HUES48 (cell line): ENCODE data around the gene CAPN5.

Experiments used
- H3K27ac ChIP-seq: one replicate; pipeline ENCODE4 v1.7.0; 2013; ENCODE audit warnings: low read depth, low read length, inconsistent platforms
- H3K27me3 ChIP-seq: 2 replicates; pipeline ENCODE4 v1.6.1; 2013; ENCODE audit warnings: mild to moderate bottlenecking, low read length; ENCODE audit not compliant: control insufficient read depth, insufficient read depth
- H3K36me3 ChIP-seq: 2 replicates; pipeline ENCODE4 v1.6.1; 2013; ENCODE audit warnings: low read length; ENCODE audit not compliant: control insufficient read depth, insufficient read depth
- H3K4me1 ChIP-seq: 2 replicates; pipeline ENCODE4 v1.6.1; 2013; ENCODE audit warnings: mild to moderate bottlenecking, low read length; ENCODE audit not compliant: control insufficient read depth, insufficient read depth
- H3K4me3 ChIP-seq: 2 replicates; pipeline ENCODE4 v1.5.1; 2013; ENCODE audit warnings: mild to moderate bottlenecking, low read depth, low read length
- H3K9ac ChIP-seq: 2 replicates; pipeline ENCODE4 v1.6.1; 2013; ENCODE audit warnings: mild to moderate bottlenecking, low read depth, low read length, moderate library complexity
- H3K9me3 ChIP-seq: 2 replicates; pipeline ENCODE4 v1.6.1; 2013; ENCODE audit warnings: low read length; ENCODE audit not compliant: control insufficient read depth, insufficient read depth

Gene CAPN5

DNA sequence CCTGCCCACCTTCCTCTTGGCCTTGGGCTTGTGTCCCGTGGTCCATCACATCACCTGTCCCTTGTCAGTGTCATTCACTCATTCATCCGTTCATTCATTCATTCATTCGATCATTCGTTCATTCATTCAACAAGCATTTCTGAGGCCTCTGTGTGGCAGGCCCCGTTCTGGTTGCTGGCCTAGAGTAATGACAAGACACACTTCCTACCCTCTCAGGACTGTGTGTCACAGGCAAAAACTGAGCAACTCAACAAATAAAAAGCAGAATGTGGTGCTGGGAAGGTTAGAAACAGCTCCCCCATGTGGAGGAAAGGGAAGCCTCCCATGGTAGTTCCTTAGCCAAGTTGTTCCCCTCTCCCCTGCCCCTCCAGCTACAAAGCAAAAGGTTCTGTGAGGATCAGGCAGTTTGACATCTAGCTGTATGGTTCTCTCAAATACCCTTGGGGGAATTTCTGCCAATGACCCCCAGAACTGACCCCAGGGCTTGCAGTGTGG lies 34.3 kb downstream of the CAPN5 start:
- Histone ChIP-seq H3K36me3 (no peaks in the 10 kb centered on the region), H3K9me3 (no peaks in the 10 kb centered on the region), H3K4me1 (no peaks in the 10 kb centered on the region), H3K27ac (no peak overlapping the region), H3K27me3 (no peaks in the 10 kb centered on the region), H3K9ac (no peak overlapping the region), H3K4me3 (no peak overlapping the region)

DNA sequence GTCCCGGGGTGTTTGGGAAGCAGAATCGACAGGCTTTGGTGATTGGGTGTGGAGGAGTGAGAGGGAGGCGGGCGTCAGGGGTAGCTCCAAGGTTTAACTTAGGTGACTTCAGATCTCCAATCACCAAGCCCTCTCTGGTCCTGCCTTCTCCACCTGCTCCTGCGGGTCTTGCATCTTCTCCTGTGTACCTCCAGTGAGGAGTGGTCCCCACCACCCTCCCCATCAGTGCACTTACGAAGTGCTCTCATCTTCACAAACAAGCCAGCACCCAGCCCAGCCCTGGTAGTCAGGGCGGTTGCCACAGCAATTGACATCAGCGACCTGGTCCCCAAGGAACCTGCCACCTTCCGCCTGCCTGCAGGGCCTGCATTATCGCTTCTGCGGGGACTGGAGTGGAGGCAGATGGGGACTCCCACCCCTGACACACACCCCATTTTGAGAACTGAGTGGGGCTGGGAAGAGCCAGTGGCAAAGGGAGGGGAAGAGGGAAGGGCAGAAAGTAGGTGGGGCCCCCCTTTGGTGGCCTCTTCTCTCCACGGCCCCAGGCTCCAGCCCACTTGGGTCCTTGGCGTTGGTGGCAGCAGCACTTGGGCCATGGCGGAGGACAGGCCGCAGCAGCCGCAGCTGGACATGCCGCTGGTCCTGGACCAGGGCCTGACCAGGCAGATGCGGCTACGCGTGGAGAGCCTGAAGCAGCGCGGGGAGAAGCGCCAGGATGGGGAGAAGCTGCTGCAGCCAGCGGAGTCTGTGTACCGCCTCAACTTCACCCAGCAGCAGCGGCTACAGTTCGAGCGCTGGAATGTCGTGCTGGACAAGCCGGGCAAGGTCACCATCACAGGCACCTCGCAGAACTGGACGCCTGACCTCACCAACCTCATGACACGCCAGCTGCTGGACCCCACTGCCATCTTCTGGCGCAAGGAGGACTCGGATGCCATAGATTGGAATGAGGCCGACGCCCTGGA lies 35.8 kb downstream of the CAPN5 start, which contains the start of gene OMP:
OMP (plus strand) TSS at position 595 of the 965 bp plus-strand sequence; CDS start at position 595, 0 bp downstream.
- H3K27me3 ChIP-seq, result no peaks in the 10 kb centered on the region
- H3K36me3 ChIP-seq, result no peaks in the 10 kb centered on the region
- no peaks in the 10 kb centered on the region for H3K9me3 ChIP-seq
- H3K9ac ChIP-seq, result no peak within 1 kb of the TSS
- H3K27ac ChIP-seq, result no peak within 1 kb of the TSS
- H3K4me1 ChIP-seq, result no peaks in the 10 kb centered on the region
- no peak within 1 kb of the TSS for H3K4me3 ChIP-seq

DNA sequence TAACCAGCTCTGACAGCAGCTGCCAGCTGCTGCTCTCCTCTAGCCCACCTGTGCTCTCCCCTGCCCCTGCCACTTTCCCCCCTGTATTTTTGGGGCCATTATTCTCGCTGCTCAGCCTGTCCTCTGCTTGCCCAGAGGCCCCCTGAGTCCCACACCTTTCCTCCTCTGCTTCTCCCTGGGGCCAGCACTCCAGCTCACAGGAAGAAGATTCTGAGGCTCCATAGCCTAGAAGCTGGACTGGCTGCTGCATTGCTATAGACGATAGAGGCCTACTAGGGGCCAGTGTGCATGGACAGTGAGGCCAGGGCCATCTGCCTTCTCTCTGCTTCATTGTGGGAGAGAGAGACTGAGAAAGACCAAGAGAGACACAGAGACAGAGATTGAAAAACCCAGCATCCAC lies 36.5 kb downstream of the CAPN5 start:
- H3K9ac ChIP-seq, result no peak overlapping the region
- H3K27ac ChIP-seq, result no peak overlapping the region
- H3K36me3 ChIP-seq, result no peaks in the 10 kb centered on the region
- no peak overlapping the region for H3K4me3 ChIP-seq
- no peaks in the 10 kb centered on the region for H3K4me1 ChIP-seq
- no peaks in the 10 kb centered on the region for H3K27me3 ChIP-seq
- H3K9me3 ChIP-seq, result no peaks in the 10 kb centered on the region

DNA sequence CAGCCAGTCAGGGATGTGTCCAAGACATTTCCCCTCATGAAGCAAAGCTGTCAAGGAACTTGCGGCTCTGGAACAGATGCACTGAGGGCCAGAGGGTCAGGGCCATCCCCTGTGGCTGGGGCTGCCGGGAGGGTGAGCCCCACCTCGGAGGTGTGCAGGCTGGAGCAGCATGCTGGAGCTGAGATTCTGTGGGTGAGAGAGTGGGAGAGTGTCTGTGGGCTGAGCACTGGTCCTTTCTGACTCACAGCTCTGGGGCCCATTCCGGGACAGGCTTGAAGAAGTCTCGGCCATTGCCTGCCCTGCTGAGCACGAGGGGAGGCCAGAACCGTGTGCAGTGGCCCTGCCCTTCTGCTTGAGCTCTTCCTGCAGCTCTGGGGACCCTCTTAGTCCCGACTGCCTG lies 38.0 kb downstream of the CAPN5 start:
- H3K9me3 ChIP-seq, result no peaks in the 10 kb centered on the region
- no peak overlapping the region for H3K9ac ChIP-seq
- H3K4me1 ChIP-seq, result no peaks in the 10 kb centered on the region
- H3K27me3 ChIP-seq, result no peaks in the 10 kb centered on the region
- H3K27ac ChIP-seq, result no peak overlapping the region
- H3K4me3 ChIP-seq, result no peak overlapping the region
- H3K36me3 ChIP-seq, result no peaks in the 10 kb centered on the region

DNA sequence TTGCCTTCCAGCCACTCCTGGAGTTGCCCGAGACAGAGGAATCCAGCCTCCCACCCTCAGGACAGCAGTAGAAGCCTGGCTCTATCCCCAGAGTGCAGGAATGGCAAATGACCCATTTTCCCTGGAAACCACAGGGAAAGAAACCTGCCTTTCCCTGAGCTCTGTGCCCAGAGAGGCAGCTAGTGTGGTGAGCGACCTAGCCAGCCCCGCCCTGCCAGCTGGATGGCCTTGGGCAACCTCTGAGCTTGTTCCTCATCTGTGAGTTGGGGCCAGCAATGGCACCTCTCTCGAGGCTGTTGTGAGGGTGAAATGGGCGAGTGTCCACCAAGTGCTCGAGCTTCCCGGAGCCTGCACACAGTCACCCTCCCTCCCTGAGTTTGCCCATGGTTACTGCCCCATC lies 39.5 kb downstream of the CAPN5 start:
- no peaks in the 10 kb centered on the region for H3K4me1 ChIP-seq
- no peaks in the 10 kb centered on the region for H3K36me3 ChIP-seq
- H3K9ac ChIP-seq, result no peak overlapping the region
- H3K27me3 ChIP-seq, result no peaks in the 10 kb centered on the region
- no peaks in the 10 kb centered on the region for H3K9me3 ChIP-seq
- H3K27ac ChIP-seq, result no peak overlapping the region
- H3K4me3 ChIP-seq, result no peak overlapping the region

DNA sequence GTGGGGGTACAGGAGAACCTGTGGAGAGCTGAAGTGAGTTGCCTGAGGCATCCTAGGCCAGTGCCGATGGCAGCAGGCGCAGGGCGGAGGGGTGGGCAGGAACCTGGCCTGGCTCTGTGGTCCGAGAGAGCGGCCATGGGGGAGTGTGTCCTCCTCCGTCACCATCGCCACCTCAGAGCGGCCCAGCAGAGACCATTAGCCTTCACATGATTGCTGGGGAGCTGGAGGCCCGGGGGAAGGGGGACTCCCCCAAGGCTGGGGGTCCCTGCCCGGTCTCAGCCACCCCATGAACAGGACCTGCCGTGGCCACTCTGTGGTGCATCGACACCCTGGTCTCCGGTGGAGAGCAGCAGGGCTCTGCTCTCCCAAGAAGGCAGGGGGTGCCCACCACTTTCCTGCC lies 40.0 kb downstream of the CAPN5 start:
- Histone ChIP-seq H3K27me3 (no peaks in the 10 kb centered on the region), H3K4me1 (no peaks in the 10 kb centered on the region), H3K4me3 (no peak overlapping the region)

DNA sequence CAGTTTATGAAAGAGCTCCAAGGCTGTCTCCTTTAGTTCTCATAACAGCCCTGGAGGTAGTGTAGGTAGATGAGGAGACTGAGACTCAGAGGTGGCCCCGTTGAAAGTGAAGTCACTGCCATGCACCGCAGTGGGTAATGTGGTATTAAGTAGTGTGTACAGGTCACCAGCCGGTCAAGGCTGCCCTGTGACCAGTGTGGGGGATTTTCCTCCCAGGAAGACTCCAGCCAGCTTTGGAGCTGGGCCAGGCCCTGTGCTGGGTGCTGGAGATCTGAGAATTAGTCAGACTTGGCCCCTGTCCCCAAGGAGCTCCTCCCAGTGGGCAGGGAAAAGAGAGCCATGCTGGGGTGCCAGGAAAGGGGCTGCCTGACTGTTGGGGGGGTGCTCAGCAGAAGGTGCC lies 41.2 kb downstream of the CAPN5 start:
- H3K4me3 ChIP-seq, result no peak overlapping the region
- no peaks in the 10 kb centered on the region for H3K27me3 ChIP-seq
- no peak overlapping the region for H3K27ac ChIP-seq
- H3K9ac ChIP-seq, result no peak overlapping the region
- no peaks in the 10 kb centered on the region for H3K36me3 ChIP-seq
- no peaks in the 10 kb centered on the region for H3K9me3 ChIP-seq
- no peaks in the 10 kb centered on the region for H3K4me1 ChIP-seq

More for the DNA sequence above, 40.0 kb downstream of the CAPN5 start:
- Histone ChIP-seq H3K27ac (no peak overlapping the region), H3K36me3 (no peaks in the 10 kb centered on the region), H3K9me3 (no peaks in the 10 kb centered on the region), H3K9ac (no peak overlapping the region)

DNA sequence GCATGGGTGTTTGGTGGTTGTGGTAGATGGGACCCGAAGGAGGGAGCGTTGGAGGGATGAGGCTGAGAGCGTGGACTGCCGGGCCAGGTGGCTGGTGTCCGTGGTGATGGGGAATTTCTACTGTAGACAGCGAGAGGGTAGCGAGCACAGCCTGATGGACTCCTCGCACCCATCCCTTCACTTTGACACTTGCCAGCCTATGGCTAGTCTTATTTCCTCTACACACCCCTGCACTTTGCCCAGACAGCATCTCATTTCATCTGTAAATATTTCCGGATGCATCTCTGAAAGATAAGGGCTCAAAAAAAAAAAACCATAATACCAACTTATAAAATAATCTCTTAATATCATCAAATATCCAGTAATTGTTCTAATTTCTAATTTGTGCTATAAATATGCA lies 41.7 kb downstream of the CAPN5 start:
- no peak overlapping the region for H3K27ac ChIP-seq
- no peaks in the 10 kb centered on the region for H3K27me3 ChIP-seq
- H3K9me3 ChIP-seq, result no peaks in the 10 kb centered on the region

DNA sequence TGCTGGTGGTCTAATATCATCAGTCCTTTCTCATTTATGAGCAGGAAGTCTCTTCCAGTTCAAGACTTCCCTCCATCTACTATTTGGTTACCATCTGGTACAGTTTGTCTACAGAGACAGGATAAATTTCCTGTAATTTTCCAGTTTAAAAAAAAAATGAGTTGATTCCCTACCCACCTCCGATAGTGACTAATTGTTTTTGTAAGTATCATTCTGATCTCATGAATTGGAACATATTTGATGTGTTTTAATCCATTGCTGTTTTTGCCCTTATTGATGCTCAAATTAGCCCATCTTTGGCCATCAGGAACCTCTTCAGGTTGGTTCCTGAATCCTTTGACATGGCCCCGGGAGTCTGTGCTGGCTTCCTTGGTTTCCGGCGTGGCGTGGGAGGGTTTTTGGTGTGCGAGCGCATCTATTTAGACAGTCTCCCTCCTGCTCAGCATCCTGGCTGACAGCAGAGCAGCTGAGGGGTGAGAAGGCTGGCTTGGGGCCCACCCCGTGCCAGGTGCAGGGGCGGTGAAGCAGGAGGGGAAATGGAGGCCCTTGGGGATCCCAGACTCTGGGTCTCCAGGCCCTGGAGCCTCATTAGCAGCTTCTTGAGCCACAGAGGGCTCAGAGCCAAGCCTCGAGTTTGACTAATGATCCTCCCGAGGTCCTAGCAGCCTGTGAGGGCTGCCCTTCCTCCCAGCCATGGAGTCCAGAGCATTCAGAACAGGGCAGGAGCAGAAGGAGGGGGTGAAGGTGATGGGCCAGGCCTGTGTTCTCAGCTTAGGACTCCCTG lies 42.7 kb downstream of the CAPN5 start:
- Histone ChIP-seq H3K9me3 (no peaks in the 10 kb centered on the region), H3K4me1 (no peaks in the 10 kb centered on the region), H3K36me3 (no peaks in the 10 kb centered on the region), H3K4me3 (no peak overlapping the region), H3K9ac (no peak overlapping the region), H3K27me3 (no peaks in the 10 kb centered on the region), H3K27ac (no peak overlapping the region)

More for the DNA sequence above, 41.7 kb downstream of the CAPN5 start:
- Histone ChIP-seq H3K9ac (no peak overlapping the region), H3K4me1 (no peaks in the 10 kb centered on the region), H3K4me3 (no peak overlapping the region), H3K36me3 (no peaks in the 10 kb centered on the region)

DNA sequence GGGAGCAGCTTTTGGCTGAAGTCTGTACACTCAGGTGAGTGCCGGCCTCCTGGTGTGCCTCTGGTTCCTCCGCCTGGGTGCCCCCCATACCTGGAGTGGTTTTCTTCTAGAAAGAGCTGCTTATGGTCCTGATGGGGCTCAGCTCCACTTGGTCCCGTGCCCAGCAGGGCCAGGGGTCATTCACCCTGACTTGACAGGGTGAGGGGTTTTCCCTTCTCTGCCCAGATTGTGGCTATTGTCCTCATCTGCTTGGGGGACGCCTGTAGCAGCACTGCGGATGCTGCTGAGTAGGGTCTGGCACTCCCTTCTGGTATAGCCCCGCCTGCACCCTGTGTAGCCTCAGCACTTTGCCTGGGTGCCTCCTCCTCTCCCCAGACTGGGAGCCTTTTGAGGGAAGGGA lies 44.1 kb downstream of the CAPN5 start:
- Histone ChIP-seq H3K27ac (no peak overlapping the region), H3K27me3 (no peaks in the 10 kb centered on the region), H3K4me3 (no peak overlapping the region), H3K36me3 (no peaks in the 10 kb centered on the region), H3K4me1 (no peaks in the 10 kb centered on the region), H3K9me3 (no peaks in the 10 kb centered on the region), H3K9ac (no peak overlapping the region)

DNA sequence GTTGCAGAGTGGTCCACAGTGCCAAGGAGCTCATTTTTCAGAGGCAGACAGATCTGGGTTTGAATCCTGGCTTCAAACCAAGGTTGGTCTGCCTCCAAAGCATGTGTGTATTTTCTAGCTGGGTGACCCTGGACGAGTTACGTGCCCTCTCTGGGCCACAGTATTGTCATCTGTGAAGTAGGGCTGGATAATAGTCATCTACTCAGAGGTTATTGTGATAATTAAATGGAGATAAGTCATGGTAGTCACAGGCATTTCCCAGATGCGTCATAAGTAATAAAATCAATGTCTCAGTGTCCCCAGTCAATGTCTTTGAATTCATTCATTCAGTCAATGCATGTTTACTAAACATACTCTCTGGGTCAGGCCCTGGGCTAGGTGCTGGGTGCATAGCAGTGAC lies 44.5 kb downstream of the CAPN5 start:
- no peaks in the 10 kb centered on the region for H3K27me3 ChIP-seq
- no peaks in the 10 kb centered on the region for H3K4me1 ChIP-seq
- no peak overlapping the region for H3K27ac ChIP-seq
- no peak overlapping the region for H3K4me3 ChIP-seq
- no peaks in the 10 kb centered on the region for H3K36me3 ChIP-seq
- H3K9ac ChIP-seq, result no peak overlapping the region
- H3K9me3 ChIP-seq, result no peaks in the 10 kb centered on the region
